ENCODE measurements around the gene SARDH.

The SARDH gene

DNA sequence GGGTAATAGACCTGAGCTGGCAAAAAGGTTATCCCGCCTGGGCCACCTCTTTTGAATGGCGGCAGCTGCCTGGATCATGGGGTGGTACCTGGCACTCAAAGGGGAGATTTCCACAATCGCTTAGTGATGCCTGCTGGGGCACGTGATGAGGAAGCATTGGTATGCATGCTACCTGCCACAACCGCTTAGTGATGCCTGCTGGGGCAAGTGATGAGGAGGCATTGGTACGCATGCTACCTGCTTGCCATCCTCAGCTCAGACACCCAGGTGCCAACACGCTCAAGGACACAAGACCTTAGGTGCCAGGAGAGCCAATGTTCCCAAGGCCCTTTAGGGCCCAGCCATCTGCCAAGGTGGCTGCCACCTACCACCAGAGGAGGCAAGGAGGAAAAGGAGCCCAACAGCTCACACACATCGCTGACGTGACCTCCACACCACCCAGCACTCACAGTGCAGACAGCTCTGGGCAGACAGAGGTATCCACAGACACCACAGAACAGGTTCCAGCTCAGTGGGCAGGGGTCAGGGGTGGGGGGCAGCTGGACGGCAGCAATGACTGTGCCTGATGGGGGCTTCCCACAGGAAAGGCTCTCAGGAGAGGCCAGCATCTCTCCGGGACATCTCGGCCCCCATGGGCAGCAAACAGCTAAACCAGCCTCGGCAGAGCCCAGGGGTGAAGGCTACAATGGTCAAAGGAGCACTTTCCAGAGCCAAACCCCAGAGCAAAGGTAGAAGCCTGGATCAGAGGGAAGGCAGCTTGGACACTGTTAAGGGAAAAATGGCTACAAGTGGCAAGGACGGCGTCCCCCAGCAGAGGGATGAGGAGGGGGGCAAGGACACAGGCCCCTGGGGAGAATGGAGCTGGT, 43.0 kb upstream of the SARDH start:
- no peak overlapping the region for H3K4me3 ChIP-seq (ENCODE audit: low read depth in 1 of 2, low read length in 2 of 2)
- peaks cover 0 to 28% of the 10 kb centered on the region in 2 donors for H3K36me3 ChIP-seq (ENCODE audit: control insufficient read depth in 1 of 2, insufficient read depth in 2 of 2, low read length in 2 of 2)
- H3K27ac ChIP-seq (ENCODE audit: low read length): no peak overlapping the region
- H3K9me3 ChIP-seq (ENCODE audit: control insufficient read depth in 1 of 2, low read length in 2 of 2): no peaks in the 10 kb centered on the region
- H3K27me3 ChIP-seq (ENCODE audit: low read depth, low read length): no peaks in the 10 kb centered on the region
- H3K4me1 ChIP-seq (ENCODE audit: control insufficient read depth in 1 of 2, insufficient read depth in 2 of 2, low read length in 2 of 2): peaks cover 0 to 4% of the 10 kb centered on the region in 2 donors

DNA sequence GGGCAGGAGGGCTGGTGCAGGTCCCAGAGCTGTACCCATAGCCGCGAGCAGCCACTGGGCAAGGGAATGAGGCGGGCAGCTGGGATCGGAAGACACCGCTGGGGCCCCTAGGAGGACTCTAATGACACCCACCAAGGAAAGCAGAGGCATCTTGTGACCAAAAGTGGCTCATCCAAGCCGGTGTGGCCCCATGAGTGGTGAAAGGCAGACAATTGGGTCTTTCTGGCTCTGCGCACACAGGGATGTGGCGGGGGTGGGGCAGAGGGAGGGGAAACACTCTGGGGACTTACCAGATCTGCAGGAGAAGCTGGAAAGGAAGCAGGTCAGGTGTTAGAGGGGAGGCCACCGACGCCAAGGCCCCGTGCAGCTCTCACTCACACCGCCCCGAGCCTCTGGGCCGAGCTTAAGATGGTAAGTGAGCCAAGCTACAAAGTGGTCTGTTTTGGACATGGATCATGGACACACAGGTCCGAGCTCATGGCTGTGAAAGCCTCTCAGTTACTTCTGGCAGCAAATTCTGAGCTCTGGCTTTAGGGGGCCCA, 42.3 kb upstream of the SARDH start:
- Histone ChIP-seq H3K4me3 (ENCODE audit: low read depth in 1 of 2, low read length in 2 of 2) (no peak overlapping the region), H3K9me3 (ENCODE audit: control insufficient read depth in 1 of 2, low read length in 2 of 2) (no peaks in the 10 kb centered on the region), H3K4me1 (ENCODE audit: control insufficient read depth in 1 of 2, insufficient read depth in 2 of 2, low read length in 2 of 2) (no peaks in the 10 kb centered on the region), H3K27me3 (ENCODE audit: low read depth, low read length) (no peaks in the 10 kb centered on the region), H3K27ac (ENCODE audit: low read length) (no peak overlapping the region), H3K36me3 (ENCODE audit: control insufficient read depth in 1 of 2, insufficient read depth in 2 of 2, low read length in 2 of 2) (peaks cover 0 to 34% of the 10 kb centered on the region in 2 donors)

DNA sequence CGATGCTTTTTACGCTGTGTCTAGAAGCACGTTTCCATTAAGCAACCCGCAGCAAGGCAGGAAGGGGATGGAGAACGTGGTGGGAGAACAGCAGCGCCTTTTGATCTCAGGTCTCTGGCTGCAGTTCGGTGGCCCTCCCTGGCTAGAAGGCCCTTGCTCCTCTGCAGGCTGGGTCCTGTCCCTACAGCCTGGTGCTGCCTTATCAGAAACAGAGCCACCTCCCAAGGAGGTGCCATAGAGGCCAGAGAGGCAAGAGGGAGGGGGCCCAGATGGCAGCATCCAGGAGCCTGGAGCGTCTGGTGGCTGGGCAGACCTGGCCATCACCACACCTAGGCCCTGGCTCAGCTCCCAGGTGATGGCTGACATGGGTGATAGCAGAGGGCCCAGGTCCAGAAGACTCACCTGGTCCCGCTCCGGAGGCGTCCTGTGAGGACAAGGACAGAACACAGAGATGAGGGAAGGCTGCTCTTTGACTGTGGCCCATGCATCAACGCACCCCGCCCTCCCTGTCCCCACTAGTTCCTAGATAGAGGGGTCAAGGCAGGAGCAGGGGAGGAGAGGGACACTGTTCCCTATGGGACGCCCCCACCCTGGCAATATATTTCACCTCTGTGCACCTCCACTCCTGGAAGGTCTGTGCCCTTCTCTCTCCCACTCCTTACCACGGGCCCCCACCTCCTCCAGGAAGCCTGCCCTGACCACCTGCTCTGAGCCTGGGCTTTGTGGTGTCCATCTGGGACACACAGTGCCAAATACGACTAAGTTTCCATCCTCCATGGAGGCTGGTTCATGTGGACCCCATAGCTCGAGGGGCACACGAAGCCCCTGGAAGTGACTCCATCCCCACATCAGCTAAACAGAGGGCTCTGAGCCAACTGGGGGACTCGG, 41.6 kb upstream of the SARDH start:
- Histone ChIP-seq H3K9me3 (ENCODE audit: control insufficient read depth in 1 of 2, low read length in 2 of 2) (peaks cover 0 to under 1% of the 10 kb centered on the region in 2 donors), H3K4me3 (ENCODE audit: low read depth in 1 of 2, low read length in 2 of 2) (no peak overlapping the region), H3K27ac (ENCODE audit: low read length) (no peak overlapping the region), H3K36me3 (ENCODE audit: control insufficient read depth in 1 of 2, insufficient read depth in 2 of 2, low read length in 2 of 2) (peaks cover 1 to 37% of the 10 kb centered on the region in 2 donors), H3K4me1 (ENCODE audit: control insufficient read depth in 1 of 2, insufficient read depth in 2 of 2, low read length in 2 of 2) (no peaks in the 10 kb centered on the region), H3K27me3 (ENCODE audit: low read depth, low read length) (no peaks in the 10 kb centered on the region)

DNA sequence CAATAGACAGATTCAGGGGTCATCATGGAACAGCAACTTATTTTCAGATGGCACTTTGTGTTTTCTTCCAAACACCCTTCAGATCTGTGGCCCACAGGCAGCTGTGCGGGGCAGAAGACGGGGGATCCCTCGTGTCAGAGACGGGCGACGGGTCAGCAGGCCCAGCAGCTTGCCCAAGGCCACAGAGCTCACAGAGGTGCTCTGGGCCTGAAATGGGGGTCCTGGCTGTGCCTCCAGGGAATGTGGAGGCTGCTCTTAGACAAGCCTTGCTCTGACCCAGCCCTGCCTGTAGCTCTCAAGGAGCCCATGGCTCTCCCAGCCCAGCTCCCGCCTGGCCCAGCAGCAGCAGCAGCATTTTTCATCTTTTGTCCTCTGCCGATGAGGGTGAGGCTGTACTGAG, 40.9 kb upstream of the SARDH start:
- Histone ChIP-seq H3K27ac (ENCODE audit: low read length) (no peak overlapping the region), H3K4me3 (ENCODE audit: low read depth in 1 of 2, low read length in 2 of 2) (no peak overlapping the region), H3K4me1 (ENCODE audit: control insufficient read depth in 1 of 2, insufficient read depth in 2 of 2, low read length in 2 of 2) (no peaks in the 10 kb centered on the region), H3K27me3 (ENCODE audit: low read depth, low read length) (no peaks in the 10 kb centered on the region), H3K36me3 (ENCODE audit: control insufficient read depth in 1 of 2, insufficient read depth in 2 of 2, low read length in 2 of 2) (peaks cover 8 to 42% of the 10 kb centered on the region in 2 donors), H3K9me3 (ENCODE audit: control insufficient read depth in 1 of 2, low read length in 2 of 2) (peaks cover 0 to 6% of the 10 kb centered on the region in 2 donors)

DNA sequence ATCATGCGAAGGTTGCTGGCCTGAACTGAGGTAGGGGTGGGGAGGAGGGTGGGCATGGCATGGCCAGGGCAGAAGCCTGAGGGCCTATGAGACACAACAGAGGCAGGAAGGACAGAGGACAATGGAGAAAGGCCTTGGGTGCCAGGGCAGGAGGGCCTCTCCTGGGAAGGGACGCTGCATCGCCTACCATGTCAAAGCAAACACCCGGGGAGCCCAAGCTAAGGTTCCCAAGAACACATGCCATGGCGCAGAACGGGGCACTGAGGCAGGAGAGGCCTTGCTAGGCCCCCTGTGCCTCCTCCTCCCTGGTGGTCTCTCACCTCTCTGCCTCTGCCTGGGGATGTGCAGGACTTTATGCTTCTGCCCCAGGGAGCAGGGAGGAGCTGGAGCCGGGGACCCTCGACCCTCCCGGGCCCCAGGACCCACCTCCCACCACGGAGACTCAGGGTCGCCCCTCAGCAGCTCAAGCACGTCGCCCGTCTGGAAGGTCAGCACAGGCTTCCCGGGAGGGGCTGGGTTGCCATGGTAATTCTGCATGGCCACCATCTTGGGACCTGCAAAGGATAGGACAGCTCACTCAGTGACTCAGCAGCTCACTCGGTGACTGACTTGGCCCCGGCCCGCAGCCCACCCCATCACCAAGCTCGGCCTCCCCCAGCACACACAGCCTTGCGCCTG, 40.3 kb upstream of the SARDH start:
- H3K4me1 ChIP-seq (ENCODE audit: control insufficient read depth in 1 of 2, insufficient read depth in 2 of 2, low read length in 2 of 2): no peaks in the 10 kb centered on the region
- no peaks in the 10 kb centered on the region for H3K27me3 ChIP-seq (ENCODE audit: low read depth, low read length)
- peaks cover 3 to 9% of the 10 kb centered on the region in 2 donors for H3K9me3 ChIP-seq (ENCODE audit: control insufficient read depth in 1 of 2, low read length in 2 of 2)
- peaks cover 14 to 43% of the 10 kb centered on the region in 2 donors for H3K36me3 ChIP-seq (ENCODE audit: control insufficient read depth in 1 of 2, insufficient read depth in 2 of 2, low read length in 2 of 2)
- no peak overlapping the region for H3K27ac ChIP-seq (ENCODE audit: low read length)
- no peak overlapping the region for H3K4me3 ChIP-seq (ENCODE audit: low read depth in 1 of 2, low read length in 2 of 2)

DNA sequence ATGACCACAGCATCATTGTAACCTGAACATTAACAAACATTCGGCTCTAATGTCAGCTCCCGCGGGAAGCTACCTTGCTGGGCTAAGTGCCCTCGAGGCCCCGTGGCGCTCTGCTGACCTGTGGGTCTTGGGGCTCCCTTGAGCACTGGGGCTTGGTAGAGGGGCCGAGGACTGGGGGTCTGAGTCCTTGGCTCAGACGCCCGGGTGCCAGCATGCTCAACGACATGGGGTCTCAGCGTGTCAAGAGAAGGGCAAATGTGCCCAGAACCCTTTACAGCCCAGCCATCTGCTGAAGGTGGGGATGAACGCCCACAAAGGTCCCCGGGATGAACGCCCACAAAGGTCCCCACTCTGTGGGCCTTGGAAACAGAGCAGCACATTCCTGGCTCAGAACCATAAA, 39.7 kb upstream of the SARDH start:
- Histone ChIP-seq H3K4me3 (ENCODE audit: low read depth in 1 of 2, low read length in 2 of 2) (no peak overlapping the region), H3K4me1 (ENCODE audit: control insufficient read depth in 1 of 2, insufficient read depth in 2 of 2, low read length in 2 of 2) (no peaks in the 10 kb centered on the region), H3K36me3 (ENCODE audit: control insufficient read depth in 1 of 2, insufficient read depth in 2 of 2, low read length in 2 of 2) (peaks cover 14 to 43% of the 10 kb centered on the region in 2 donors), H3K9me3 (ENCODE audit: control insufficient read depth in 1 of 2, low read length in 2 of 2) (peaks cover 3 to 9% of the 10 kb centered on the region in 2 donors), H3K27ac (ENCODE audit: low read length) (no peak overlapping the region), H3K27me3 (ENCODE audit: low read depth, low read length) (no peaks in the 10 kb centered on the region)

DNA sequence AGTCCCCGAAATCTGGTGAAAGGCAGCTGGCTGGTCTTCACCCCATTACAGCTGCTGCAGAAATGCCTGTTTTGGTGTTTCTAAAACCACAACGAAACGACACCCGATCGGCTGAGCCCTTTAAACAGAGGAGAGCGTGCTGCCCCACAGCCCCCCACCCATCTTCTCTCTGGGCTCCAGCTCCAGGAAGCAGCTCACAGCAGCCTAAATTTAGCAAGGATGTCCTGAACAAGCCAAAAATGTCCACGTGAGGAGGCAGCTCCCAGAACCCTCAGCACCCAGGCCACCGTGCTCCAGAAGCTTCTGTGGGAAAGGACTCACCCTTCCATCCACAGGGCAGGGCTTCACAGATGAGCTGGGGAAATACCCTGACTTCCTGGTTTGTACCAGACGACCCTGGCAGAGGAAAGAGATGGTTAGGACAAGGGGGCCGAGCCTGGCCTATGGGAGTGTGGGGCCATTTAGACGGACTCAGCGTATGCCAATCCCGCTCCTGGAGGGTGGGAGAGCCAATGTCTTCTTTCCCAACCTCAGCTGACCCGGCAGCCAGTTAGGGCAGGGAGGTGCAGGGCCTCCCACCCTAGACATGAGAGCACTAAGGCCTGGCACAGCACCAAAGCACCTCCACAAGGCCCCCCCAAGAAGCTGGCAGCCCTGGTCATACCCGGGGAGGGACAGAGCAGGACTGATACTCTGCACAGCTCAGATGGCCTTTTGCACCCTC, 39.1 kb upstream of the SARDH start:
- peaks cover 3 to 9% of the 10 kb centered on the region in 2 donors for H3K9me3 ChIP-seq (ENCODE audit: control insufficient read depth in 1 of 2, low read length in 2 of 2)
- no peaks in the 10 kb centered on the region for H3K27me3 ChIP-seq (ENCODE audit: low read depth, low read length)
- H3K4me1 ChIP-seq (ENCODE audit: control insufficient read depth in 1 of 2, insufficient read depth in 2 of 2, low read length in 2 of 2): no peaks in the 10 kb centered on the region
- H3K27ac ChIP-seq (ENCODE audit: low read length): no peak overlapping the region
- peaks cover 14 to 43% of the 10 kb centered on the region in 2 donors for H3K36me3 ChIP-seq (ENCODE audit: control insufficient read depth in 1 of 2, insufficient read depth in 2 of 2, low read length in 2 of 2)
- H3K4me3 ChIP-seq (ENCODE audit: low read depth in 1 of 2, low read length in 2 of 2): no peak overlapping the region

DNA sequence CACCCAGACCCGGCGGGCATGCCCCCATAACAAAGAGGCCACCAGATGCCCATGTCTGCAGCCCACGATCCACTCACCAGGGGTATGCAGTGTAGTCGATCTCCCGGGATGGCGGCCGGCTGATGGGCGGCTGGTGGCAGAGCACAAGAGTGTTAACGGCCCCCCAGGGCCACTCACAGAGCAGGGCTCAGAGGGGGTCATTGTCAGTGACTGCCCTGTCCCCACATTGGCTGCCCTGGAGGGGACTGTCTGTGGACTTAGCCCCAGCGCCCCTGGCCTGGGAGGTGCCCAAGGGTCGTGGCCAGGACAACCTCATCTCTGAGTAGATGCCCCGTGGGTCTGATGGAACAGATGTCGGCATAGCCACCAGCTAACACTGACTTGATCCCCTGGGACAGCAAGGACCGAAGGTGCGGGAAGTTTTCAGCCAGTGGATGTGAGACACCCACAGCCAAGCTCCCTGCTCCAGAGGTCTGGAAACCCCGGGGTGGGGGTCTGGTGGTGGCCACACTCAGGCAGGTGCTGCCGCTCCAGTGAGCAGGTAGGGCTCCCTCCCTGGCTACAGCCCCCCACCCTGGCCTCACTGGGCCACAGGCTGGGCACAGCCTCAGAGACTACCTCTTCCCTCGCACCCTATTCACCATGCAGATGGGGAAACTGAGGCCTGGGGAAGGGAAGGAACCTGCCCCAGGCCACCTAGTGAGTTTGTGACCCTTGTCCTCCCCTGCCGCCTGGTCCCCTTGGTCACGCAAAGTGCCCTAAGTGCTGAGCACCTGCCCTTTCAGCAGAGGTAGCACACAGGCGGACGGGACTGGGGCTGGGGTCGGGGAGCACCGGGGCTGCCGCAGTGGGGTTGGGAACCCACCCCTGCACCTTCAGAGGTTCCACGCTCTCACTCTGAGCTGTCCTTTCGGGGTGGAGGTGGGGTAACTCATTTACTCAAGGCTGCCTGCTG, 38.1 kb upstream of the SARDH start:
- Histone ChIP-seq H3K27ac (ENCODE audit: low read length) (no peak overlapping the region), H3K4me1 (ENCODE audit: control insufficient read depth in 1 of 2, insufficient read depth in 2 of 2, low read length in 2 of 2) (no peaks in the 10 kb centered on the region), H3K4me3 (ENCODE audit: low read depth in 1 of 2, low read length in 2 of 2) (no peak overlapping the region), H3K9me3 (ENCODE audit: control insufficient read depth in 1 of 2, low read length in 2 of 2) (peaks cover 3 to 9% of the 10 kb centered on the region in 2 donors), H3K27me3 (ENCODE audit: low read depth, low read length) (no peaks in the 10 kb centered on the region), H3K36me3 (ENCODE audit: control insufficient read depth in 1 of 2, insufficient read depth in 2 of 2, low read length in 2 of 2) (peaks cover 14 to 43% of the 10 kb centered on the region in 2 donors)

DNA sequence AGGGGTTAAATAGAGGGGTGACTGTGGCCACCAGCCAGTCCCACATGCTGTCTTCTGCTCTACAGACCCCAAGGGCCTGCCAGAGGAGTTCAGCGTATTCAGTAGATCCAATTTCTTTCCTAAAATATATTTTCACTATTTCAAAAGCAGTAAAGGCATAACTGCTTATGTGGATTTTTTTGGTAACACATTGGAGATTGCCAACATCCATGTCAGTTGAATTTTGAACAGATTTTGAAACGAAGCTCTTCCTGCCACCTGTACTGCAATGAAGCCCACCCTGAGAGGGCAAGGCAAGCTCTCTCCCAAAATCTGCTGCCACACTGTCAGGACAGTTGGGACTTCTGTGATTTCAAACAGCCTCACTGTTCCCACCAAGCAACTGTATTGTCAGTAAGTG, 37.1 kb upstream of the SARDH start:
- H3K4me1 ChIP-seq (ENCODE audit: control insufficient read depth in 1 of 2, insufficient read depth in 2 of 2, low read length in 2 of 2): no peaks in the 10 kb centered on the region
- H3K4me3 ChIP-seq (ENCODE audit: low read depth in 1 of 2, low read length in 2 of 2): no peak overlapping the region
- no peak overlapping the region for H3K27ac ChIP-seq (ENCODE audit: low read length)
- H3K36me3 ChIP-seq (ENCODE audit: control insufficient read depth in 1 of 2, insufficient read depth in 2 of 2, low read length in 2 of 2): peaks cover 14 to 43% of the 10 kb centered on the region in 2 donors
- H3K27me3 ChIP-seq (ENCODE audit: low read depth, low read length): no peaks in the 10 kb centered on the region
- H3K9me3 ChIP-seq (ENCODE audit: control insufficient read depth in 1 of 2, low read length in 2 of 2): peaks cover 3 to 9% of the 10 kb centered on the region in 2 donors

DNA sequence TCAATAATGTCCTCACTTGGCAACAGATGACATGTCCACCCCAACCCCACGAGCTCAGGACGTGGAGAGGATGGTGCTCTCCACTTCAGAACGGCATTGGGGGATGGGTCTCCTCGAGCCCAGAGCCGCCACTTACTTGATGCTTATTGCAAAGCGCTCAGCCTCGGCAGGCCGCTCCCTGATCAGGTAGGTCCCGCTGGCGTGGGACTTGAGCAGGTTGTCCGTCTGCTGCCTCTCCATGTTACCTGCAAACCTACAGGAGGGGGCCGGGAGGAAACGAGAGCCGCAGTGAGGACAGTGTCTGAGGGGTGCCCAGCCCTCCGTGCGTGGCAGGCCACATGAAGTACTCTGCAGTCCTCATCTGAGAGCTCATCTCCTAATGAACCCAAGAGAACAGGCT, 36.6 kb upstream of the SARDH start:
- H3K36me3 ChIP-seq (ENCODE audit: control insufficient read depth in 1 of 2, insufficient read depth in 2 of 2, low read length in 2 of 2): peaks cover 14 to 43% of the 10 kb centered on the region in 2 donors
- H3K27ac ChIP-seq (ENCODE audit: low read length): no peak overlapping the region
- H3K4me3 ChIP-seq (ENCODE audit: low read depth in 1 of 2, low read length in 2 of 2): no peak overlapping the region
- H3K9me3 ChIP-seq (ENCODE audit: control insufficient read depth in 1 of 2, low read length in 2 of 2): peaks cover 3 to 9% of the 10 kb centered on the region in 2 donors
- H3K27me3 ChIP-seq (ENCODE audit: low read depth, low read length): no peaks in the 10 kb centered on the region
- no peaks in the 10 kb centered on the region for H3K4me1 ChIP-seq (ENCODE audit: control insufficient read depth in 1 of 2, insufficient read depth in 2 of 2, low read length in 2 of 2)

Data from muscle layer of duodenum (tissue), 2 donors.